Activated effector memory CD4-positive, alpha-beta T cell treated with anti-CD3 and anti-CD28 coated beads, Interleukin-2, amount 50 U/mL, for 16 hours (primary cell): Measurements from ENCODE around the gene PPP1R12C.

Experiments
- DNase-seq: peaks from one replicate; pipeline ENCODE4 v3.0.0-alpha.2; 2020

Gene PPP1R12C

DNA sequence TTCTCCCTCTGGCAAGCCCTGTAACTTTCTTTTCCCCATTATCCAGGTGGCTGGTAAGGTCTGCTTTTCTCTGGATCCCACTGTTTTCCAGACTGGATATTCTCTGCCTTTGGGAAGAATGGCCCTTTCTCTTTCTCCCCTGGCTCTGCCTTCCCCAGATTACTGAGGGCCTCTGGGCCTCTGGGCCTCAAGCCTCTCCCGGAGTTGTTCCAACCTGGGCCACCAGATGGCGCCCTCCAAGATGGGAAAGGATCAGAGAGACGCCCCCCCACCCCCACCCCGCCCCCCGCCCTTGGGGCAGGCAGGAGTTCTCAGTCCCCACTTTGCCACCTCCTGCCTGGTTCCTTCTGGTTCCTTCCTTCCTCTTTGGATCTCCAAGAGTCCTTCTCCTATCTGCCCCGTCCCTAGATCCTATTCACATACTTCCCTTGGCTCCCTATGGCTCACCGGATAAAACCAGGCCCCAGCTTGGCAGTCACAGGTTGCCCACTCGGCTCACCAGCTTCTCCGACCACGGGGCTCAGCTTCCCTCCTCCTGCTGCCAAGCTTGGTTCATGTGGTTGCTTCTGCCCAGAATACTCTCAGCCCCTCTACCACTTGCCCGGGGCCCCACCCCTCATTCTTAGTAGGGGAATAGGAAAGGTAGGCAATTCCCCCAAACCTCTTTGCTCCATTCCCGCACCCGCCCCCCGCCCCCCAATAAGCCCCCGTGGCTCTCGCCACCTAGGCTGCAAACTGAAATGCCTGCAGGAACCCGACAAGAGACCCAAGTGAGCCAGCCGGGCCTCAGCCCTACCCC, 28.7 kb downstream of the PPP1R12C start:
- DNase-seq = peak; percentile 94

DNA sequence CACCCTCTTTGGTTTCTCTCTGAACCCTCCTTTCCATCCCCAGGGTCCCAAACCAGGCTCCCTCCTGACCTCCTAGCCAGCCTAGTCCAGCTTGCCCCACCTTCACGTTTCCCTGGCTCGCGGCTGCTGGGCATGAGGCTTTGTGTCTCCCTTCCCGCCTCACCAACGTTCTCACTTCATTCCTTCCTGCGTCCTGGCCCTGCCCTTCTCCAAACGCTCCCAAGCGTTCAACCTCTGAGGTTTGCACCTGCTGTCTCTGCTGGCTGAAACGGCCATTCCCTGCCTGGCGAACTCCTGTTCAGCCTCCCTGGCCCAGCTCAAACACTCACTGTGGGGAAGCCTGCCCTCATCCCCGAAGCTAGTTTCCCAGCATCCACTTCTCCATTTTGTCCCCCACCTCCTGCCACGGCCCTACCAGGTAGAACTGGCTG, 29.4 kb downstream of the PPP1R12C start:
- no peak for DNase-seq

DNA sequence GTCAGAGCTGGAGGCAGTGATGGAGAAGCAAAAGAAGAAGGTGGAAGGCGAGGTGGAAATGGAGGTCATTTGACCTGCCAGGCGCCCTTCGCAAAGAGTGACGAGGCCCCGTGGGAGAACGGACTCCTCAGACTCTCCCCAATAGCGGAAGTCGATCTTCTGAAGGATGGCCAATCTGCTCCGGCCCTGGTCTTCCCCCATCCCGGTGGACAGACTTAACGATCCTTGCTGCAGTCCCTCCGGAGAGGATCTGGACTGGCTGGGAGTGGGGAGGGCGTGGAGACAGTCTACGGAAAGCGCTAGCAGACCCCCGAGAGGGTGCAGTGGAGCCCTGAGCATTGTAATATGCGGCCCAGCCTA, 29.9 kb downstream of the PPP1R12C start:
- no peak for DNase-seq

DNA sequence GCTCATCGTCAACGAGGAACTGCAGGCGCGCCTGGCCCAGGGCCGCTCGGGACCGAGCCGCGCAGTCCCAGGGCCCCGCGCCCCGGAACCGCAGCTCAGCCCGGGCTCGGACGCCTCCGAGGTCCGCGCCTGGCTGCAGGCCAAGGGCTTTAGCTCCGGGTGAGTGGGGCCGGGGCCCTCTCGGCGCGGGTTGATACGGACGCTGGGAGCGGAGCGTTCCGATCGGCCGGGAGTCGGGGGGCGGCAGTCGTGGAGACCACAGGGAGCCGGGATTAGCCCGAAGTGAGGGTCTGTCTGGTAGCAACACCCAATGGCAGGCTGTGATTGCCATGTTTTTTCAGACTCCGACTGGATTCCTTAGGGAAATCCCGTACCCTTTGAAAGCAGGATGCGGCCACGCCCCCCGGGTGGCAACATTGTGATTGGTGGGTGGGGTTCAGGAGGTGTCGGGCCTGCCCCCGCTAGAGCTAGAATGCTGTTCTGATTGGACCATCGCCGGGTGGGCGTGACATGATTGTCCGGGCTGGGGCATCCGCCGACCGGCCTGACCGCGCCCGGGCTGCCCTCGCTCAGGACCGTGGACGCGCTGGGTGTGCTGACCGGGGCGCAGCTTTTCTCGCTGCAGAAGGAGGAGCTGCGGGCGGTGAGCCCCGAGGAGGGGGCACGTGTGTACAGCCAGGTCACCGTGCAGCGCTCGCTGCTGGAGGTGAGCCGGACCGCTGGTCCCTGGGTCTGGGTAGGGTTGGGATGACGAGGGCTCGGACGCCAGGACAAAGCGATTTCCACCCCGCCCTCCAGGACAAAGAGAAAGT, 30.5 kb downstream of the PPP1R12C start:
- peak; percentile 85 for DNase-seq

DNA sequence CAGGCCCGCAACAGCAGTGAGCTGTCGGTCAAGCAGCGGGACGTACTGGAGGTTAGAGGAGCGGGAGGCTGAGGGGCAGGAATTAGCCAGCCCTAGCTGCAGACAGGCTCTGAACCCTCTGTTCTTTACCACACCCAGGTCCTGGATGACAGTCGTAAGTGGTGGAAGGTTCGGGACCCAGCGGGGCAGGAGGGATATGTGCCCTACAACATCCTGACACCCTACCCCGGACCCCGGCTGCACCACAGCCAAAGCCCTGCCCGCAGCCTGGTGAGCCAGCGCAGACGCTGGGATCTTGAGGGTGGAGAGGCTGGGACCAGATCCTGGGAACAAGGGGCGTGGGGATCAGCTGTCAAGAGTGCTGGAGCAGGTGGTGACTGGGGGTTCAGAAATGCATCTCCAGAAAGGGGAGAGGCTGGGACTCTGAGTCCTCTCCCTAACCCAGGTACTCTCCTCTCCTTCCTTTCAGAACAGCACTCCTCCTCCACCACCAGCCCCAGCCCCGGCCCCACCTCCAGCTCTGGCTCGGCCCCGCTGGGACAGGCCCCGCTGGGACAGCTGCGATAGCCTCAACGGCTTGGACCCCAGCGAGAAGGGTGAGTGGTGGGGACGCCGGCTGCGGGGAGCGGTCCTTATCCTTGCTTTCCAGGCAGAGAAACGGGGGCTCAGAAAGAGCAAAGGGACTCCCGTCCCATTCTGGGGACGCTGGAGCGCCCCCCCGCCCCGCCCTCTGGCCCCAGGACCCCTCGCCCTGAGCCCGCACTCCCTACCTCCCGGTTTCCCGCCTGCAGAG, 31.3 kb downstream of the PPP1R12C start:
- DNase-seq = no peak

DNA sequence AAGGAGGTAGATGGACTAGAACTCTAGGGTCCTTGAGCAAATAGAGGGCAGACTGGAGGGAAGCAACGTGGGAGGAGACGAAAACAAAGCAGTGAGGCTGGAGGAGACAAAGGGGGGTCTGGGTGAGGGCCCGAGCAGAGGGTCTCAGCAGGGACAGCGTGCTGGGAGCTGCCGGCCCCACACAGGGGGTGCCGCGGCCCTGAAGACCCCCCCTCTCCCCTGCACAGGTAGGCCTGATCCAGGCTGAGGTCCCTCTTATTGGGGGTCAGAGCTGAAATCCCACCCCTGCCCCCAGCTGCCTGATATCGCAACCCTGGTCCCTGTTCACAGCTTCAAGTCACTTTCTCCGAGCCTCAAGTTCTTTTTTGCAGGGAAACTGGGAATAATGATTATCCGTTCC, 33.0 kb downstream of the PPP1R12C start:
- DNase-seq = no peak

DNA sequence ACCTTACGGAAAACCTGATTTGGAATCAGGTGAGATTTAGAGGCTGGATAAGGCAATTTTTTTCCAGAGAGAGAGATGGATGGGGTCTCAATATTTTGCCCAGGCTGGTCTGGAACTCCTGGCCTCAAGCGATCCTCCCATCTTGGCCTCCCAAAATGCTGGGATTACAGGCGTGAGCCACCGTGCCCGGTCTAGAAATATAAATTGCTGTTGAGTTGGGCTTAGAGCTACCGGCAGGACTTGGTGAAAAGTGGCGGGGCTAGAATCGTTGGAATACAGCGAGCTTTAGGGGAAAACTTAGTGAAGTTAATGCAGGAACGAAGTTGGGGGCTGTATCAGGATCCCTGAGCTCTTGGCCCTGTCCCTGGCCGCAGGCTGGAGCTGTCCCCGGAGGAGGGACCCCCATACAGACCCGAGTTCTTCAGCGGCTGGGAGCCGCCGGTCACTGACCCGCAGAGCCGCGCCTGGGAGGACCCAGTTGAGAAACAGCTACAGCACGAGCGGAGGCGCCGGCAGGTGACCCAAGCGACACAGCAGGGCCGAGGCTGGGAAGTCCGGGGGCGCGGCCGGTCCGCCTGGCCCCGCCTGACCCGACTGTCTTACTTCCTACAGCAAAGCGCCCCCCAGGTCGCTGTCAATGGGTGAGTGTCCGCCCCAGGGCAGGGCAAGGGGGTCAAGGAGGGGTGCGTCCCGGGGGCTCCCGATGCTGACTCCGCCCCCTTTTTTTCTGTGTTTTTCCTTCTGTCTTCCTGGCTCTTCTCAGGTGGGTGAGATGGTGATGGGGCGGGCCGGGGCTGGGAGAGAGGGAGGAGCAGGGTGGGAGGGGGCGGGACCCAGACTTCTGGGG, 34.2 kb downstream of the PPP1R12C start:
- no peak for DNase-seq

DNA sequence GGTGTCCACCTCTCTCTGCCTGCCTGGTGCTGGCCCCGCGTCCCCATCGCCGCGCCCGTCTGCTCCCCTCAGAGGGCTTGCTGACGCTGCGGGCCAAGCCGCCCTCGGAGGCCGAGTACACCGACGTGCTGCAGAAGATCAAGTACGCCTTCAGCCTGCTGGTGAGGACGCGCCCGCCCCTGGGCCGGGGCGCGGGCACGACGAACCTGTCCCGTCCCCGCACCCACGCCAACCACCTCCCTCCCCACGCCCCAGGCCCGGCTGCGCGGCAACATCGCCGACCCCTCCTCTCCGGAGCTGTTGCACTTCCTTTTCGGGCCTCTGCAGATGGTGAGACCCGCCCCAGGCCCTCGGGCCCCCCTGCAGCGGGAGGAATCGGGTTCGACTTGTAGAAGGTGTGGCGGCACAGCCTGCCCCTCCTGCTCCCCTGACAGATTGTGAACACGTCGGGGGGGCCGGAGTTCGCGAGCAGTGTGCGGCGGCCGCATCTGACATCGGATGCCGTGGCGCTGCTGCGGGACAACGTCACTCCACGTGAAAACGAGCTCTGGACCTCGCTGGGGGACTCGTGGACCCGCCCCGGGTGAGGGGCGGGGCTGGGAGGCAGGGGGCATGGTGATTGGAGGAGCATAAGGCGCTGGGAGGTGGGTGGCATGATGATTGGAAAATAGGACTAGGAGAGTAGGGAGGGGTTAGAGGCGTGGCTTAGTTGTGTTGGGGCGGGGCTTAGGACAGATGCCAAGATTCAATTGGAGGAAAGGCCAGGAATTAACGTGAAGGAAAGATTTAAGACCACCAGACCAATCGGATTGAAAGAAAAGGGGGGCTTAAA, 35.2 kb downstream of the PPP1R12C start:
- DNase-seq = peak; percentile 79

DNA sequence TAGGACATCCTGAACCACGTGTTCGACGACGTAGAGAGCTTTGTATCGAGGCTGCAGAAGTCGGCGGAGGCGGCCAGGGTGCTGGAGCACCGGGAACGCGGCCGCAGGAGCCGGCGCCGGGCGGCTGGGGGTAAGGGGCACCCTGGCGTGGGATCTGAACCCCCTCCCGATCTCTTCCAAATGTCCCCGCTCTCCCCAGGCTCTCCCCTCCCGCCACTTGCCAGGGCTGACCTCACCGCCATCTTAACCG, 35.7 kb downstream of the PPP1R12C start:
- DNase-seq = no peak

DNA sequence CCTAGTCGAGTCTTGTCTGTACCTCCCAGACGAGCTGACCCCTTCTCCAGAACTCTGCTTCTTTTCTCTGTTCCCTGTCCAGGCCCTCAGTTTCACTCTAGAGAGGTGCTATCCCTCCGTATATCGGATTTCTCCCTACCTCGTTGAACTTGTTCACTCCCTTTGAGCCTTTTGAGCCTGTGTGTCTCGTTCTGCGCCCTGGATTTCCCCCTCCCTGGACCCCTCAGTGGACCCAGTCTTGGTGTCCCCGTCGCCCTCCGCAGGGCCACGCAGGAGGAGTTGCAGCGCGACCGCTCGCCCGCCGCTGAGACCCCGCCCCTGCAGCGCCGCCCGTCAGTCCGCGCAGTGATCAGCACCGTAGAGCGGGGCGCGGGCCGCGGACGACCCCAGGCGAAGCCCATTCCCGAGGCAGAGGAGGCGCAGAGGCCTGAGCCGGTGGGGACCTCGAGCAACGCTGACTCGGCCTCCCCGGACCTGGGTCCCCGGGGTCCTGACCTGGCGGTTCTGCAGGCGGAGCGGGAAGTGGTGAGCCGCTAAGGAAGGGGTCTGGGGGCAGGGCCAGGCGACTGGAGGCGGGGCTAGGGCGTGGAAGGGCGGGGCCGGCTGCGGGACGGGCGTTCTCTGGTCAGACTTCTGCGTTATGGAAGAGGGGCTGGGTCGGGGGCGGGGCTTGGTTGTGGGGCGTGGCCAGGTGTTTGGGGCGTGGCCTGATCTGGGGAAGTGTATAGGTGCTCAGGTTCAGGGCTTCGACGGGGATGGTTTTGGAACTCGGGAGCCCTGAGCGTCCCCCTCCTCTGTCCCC, 36.3 kb downstream of the PPP1R12C start:
- peak; percentile 96 for DNase-seq

DNA sequence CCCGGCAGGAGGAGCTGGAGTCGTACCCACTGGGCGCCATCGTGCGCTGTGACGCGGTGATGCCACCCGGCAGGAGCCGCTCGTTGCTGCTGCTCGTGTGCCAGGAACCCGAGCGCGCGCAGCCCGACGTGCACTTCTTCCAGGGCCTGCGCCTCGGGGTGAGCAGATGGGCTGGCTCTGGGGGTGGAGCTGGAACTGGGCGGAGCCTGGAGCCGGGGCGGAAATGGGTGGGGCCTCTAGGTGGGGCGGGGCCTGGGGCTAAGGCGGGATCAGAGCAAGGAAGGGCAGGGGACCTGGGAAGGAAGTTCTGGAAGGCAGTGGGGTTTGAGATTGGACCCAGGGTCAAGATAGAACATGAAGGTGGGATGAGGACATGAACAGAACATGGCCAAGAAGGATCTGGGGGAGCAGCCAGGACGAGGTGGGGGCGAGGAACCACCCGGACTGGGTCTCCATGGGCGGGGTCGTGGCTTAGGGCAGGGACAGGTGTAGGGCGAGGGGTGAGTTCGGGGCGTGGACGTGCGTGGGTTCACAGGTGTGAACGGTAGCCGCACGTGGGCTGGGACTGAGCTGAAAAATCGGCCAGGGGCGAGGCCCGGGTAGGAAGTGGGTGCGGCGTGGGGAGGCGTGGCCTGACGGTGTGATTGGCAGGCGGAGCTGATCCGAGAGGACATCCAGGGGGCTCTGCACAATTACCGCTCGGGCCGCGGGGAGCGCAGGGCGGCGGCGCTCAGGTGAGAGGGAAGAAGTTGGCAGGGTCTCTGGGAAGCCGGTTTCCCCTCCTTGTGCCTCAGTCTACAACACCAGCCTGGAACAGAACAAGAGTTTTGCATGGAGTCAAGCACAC, 37.1 kb downstream of the PPP1R12C start:
- DNase-seq = peak; percentile 83

DNA sequence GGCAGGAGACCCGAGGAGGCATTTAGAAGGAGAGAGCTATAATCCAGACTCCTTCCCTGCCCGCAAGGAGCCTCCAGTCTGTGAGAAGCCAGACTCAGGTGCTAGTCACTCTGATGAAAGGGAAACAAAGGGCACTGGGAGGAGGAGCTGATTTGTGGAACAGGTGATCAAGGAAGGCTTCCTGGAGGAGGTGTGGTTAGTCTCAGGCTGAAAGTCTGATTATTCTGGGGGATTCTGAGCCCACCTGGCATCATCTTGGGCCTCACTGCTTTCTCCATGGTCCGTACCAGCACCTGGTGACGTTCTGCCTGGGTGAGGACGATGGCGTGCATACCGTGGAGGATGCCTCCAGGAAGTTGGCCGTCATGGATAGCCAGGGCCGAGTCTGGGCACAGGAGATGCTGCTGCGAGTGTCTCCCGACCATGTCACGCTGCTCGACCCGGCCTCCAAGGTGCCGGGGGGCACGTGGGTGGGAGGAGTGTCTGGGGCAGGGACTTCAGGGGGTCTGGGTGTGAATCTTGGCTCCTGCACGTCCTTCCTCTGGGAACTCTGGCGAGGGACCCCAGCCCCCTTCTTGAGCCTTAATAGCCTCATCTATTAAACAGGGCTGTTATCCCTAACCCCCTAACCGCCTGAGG, 37.9 kb downstream of the PPP1R12C start:
- DNase-seq = no peak

DNA sequence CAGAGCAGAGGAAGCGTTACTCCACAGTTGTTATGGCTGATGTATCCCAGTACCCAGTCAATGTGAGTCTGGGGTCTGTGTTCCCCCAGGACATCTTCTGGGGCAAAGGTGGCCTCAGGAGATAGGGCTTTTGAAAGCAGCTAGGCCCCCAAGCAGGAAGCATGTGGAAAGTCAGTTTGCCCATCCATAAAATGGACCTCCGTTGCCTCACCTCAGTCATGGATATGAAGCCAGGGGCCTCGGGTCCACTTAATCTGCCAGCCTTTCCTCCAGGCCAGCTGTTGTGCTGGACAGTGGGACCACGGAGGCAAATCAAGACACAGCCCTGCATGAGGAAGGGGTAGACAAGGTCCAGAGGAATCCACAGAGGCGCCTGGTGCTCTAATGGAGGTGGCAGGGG, 38.4 kb downstream of the PPP1R12C start:
- DNase-seq = no peak

DNA sequence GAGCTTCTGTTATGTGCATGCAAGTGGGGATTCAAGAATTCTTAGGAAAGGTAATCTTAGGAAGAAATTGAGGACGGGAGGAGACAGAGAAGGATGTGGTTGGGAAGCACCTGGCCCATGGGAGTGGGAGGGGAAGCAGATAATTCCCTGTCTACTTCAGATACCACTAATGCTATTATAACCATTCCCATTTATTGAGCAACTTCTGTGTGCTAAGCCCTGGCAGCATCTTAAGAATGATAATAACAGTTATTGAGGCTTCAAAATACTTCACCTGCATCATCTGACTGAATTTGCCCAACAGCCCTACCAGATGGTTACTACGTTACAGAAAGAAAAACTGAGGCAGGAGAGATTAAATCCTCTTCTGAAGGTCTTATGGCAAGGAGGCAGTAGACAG, 40.3 kb downstream of the PPP1R12C start:
- DNase-seq = no peak

DNA sequence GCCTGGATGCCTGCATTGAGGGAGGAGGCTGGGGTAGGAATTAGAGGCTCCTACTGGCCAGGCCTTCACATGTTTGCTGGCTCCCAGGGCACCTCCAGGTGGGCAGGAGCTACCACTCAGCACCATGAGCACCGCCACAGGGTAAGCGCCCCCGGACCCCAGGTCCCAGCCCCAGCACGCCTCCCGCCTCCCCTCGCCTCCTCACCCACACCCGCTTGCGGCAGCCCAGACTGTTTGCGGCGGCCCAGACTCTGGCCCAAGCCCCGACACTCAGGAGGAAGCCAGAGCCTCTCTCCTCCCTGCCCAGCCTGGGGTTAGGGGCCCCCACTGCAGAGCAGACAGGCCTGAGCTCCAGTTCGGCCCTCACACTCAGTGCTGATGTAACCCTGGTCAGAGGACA, 41.1 kb downstream of the PPP1R12C start:
- DNase-seq = no peak

DNA sequence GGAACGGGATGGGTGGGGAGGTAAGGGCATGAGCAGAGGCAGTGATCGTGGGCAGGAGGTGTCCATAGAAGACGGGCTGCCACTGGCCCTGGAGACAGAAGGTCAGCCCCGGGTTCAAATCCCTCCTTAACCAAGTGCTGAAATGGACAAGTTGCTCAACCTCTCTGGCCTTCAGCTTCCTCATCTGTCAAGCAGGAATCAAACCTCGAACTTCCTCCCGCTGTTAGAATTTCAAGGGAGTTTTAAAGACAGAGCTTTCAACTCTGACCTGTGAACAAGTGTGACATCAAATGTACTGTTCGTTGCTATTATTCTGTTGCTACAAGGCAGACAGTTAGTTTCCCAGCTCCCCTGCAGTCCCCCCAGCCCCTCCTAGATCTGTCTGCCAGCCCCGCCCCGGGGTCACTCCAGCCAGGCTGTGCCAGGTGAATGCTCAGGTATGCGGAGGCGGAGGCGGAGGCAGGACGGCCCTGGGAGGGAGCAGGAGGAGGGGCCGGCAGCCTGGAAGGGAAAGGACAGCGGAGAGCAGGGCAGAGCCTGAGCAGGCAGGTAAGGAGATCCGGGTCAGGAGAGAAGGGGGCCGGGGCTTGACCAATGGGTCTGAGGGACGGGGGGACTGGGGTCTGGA, 42.0 kb downstream of the PPP1R12C start, which contains the start of gene EPS8L1:
Gene EPS8L1 (plus strand): TSS at position 499 of the 628 bp plus-strand sequence. CDS start 576 bp downstream, outside the sequence.
- no peak for DNase-seq

DNA sequence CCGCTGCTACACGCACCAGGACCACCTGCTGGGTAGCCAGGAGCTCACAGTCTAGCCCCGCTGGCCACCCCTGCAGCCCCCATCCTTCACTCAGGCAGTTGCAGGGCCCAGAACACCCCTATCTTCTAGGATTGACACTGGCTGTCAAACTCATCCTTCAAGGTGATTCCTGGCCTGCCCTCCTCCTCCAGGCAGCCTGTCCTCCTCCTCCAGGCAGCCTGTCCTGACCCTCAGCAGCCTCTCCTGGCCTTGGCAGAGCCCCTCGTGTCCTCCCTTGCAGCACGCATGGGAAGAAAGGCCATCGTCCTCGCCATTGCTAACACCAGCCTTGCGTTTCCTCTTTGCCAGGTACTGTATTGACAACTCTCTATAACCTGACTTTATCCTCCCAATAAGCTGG, 45.5 kb downstream of the PPP1R12C start:
- no peak for DNase-seq

DNA sequence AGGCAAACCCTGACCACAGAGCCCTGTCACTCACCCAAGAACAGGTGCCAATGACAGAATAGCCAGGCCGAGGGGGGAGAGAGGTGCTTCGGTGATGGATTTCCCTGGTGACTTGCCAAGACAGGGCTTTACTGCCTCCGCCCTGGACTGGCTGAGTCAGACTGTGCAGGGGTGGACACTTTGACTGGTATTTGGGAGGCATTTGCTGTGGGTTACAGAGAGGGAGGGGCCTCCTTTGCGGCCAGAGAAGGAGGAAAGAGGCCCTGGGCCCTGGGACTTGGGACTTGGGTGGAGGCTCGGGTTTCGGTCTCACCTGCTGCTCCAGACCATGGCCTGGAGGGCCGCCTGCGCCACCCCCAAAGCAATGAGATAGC, 46.3 kb downstream of the PPP1R12C start:
- DNase-seq = no peak
